GM13977 (cell line): ENCODE data around the gene VPS54.

Experiments used
- DNase-seq: peaks from one replicate; pipeline ENCODE4 v3.0.0; 2012; ENCODE audit warnings: low spot score
- CTCF ChIP-seq: IDR thresholded peaks from 2 replicates; pipeline ENCODE4 v1.5.1; 2012; ENCODE audit warnings: mild to moderate bottlenecking, control low read depth; ENCODE audit not compliant: insufficient read depth; ENCODE audit errors: extremely low read depth, missing control alignments
- in situ Hi-C: fragments of 300-500 bp; cut with MboI; formaldehyde crosslinking; loops from one replicate; pipeline ENCODE4 v1.12.0; 2022; ENCODE audit warnings: low sequenced_read_pairs, low pct_unique_long_range_greater_than_20kb, mixed read lengths, inconsistent platforms; ENCODE audit not compliant: unreplicated experiment

VPS54 gene

DNA sequence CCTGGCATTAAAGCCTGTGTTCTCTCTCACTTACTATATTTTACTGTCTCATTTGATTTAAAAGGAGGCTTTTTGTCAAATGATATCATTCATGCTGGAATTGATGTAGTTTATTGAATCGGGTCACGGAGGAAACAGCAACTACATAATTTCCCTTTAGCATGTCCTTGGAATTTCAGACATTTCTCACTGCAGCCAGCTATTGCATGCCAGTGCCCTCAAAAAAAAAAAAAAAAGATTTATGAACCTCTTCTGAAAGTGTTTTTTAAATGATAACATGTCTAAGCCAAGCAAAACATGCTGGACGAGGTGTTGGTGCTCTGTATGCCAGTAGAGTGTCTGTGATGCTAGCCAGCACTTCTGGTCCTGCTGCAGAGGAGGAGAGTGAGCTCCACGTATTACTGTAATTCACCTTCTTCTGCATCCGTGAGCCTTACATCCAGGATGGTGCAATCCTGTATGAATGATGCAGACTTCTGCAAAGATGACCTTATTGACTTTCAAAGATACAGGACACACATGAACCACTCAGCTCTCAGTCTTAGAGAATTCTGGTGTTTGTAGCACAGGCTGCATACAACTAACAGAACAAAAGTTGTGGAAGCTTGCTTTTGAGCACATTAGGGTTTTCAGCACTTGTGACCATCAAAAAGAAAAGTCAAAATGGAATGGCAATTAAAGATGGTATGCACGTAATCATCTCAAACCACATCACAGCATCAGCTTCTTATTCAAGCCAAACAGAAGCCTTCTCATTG, 146.5 kb downstream of the VPS54 start:
- in situ Hi-C loops = no loop called here
- TF ChIP-seq CTCF = no peak
- no peak for DNase-seq

GRCh38 chr2:63871864-63872263, 147.4 kb downstream of the VPS54 start:
- in situ Hi-C loops = no loop called here
- TF ChIP-seq CTCF = no peak
- DNase-seq = no peak

GRCh38 chr2:63870679-63871078, 148.5 kb downstream of the VPS54 start:
- DNase-seq = no peak
- in situ Hi-C loops = no loop called here
- no peak for TF ChIP-seq CTCF

- in situ Hi-C loops = no loop called here
- no peak for TF ChIP-seq CTCF
- DNase-seq = peak; percentile 27
These were observed 153.1 kb downstream of the VPS54 start for GRCh38 chr2:63866009-63866709.

DNA sequence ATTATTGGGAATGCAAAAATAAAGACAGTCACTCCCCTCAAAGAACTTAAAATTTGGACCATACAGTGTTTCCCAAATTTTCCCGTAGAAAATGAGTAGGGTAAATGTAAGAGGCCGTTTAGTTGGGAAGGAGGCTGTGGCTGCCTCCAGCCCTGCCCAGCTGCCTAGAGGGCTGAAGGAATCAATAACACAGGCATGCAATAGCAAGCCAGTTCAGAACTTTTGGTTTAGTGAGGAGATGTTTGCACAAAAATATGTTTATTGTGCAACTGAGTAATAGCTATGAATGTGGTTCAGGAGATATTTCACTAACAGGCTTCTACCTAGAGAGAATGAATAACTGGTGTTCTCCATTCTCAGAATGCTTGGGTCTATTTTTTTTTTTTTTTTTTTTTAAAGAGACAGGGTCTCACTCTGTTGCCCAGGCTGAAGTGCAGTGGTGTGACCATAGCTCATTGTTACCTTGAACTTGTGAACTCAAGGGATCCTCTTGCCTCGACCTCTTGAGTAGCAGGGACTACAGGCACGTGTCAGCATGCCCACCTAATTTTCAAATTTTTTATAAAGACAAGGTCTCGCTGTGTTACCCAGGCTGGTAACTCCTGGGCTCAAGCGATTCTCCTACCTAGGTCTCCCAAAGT, 153.9 kb downstream of the VPS54 start:
- in situ Hi-C loops = no loop called here
- DNase-seq = no peak
- TF ChIP-seq CTCF = no peak

GRCh38 chr2:63863707-63864106, 155.5 kb downstream of the VPS54 start:
- DNase-seq = no peak
- no peak for TF ChIP-seq CTCF
- in situ Hi-C loops = no loop called here
